CD8-positive, alpha-beta memory T cell (primary cell): ENCODE data around the gene DPH1. TPM values are rescaled to one million over a fixed set of nuclear protein-coding genes. Genes with fewer than 3 reads are reported as not detected.

Experiments used
- CTCF ChIA-PET: fragments of 350-600 bp; sonication (Branson Sonifier 250); formaldehyde crosslinking; loops from one replicate; lab custom pipeline; 2021; ENCODE audit warnings: antibody characterized with exemption; lab: Charles Lee
- POLR2A ChIA-PET: fragments of 350-600 bp; sonication (Branson Sonifier 250); formaldehyde crosslinking; loops from one replicate; lab custom pipeline; 2021; ENCODE audit warnings: antibody characterized with exemption; lab: Charles Lee
- DNase-seq, 5 donors: peaks; one replicate each; pipeline versions ENCODE4 v3.0.0 to v3.0.0-alpha.2; 2020 to 2022; ENCODE audit warnings: mixed read lengths in 1 of 5
- H3K27ac ChIP-seq: one replicate; pipeline ENCODE4 v1.7.0; 2013; ENCODE audit warnings: low read depth, mild to moderate bottlenecking, low read length, moderate library complexity
- H3K27me3 ChIP-seq: 2 replicates; pipeline ENCODE4 v1.7.0; 2013; ENCODE audit warnings: low read length, mild to moderate bottlenecking; ENCODE audit not compliant: insufficient read depth, poor library complexity, severe bottlenecking
- H3K36me3 ChIP-seq: 2 replicates; pipeline ENCODE4 v1.7.0; 2013; ENCODE audit warnings: mild to moderate bottlenecking, low read length, moderate library complexity; ENCODE audit not compliant: insufficient read depth
- H3K4me1 ChIP-seq: 2 replicates; pipeline ENCODE4 v1.7.0; 2013; ENCODE audit warnings: mild to moderate bottlenecking, low read length, moderate library complexity; ENCODE audit not compliant: insufficient read depth
- H3K4me3 ChIP-seq: 2 replicates; pipeline ENCODE4 v1.7.0; 2013; ENCODE audit warnings: mild to moderate bottlenecking, low read length
- H3K9me3 ChIP-seq: 2 replicates; pipeline ENCODE4 v1.7.0; 2013; ENCODE audit warnings: mild to moderate bottlenecking, low read length
- H3K27ac Mint-ChIP-seq, 8 donors: one replicate each; pipeline ENCODE4 v1.8.0; 2020 to 2021; ENCODE audit warnings: mixed read lengths in 8 of 8, mild to moderate bottlenecking in 6 of 8, inconsistent platforms in 3 of 8, moderate library complexity in 3 of 8
- H3K27me3 Mint-ChIP-seq, 2 donors: one replicate each; pipeline ENCODE4 v1.8.0; 2020 to 2021; ENCODE audit warnings: mixed read lengths in 2 of 2, mild to moderate bottlenecking in 1 of 2, moderate library complexity in 1 of 2
- H3K36me3 Mint-ChIP-seq, 3 donors: one replicate each; pipeline ENCODE4 v1.8.0; 2020 to 2021; ENCODE audit warnings: mixed read lengths in 3 of 3, inconsistent platforms in 1 of 3, mild to moderate bottlenecking in 1 of 3
- H3K4me1 Mint-ChIP-seq, 3 donors: one replicate each; pipeline ENCODE4 v1.8.0; 2020 to 2021; ENCODE audit warnings: mixed read lengths in 3 of 3, inconsistent platforms in 1 of 3, mild to moderate bottlenecking in 1 of 3
- H3K4me3 Mint-ChIP-seq, 7 donors: one replicate each; pipeline ENCODE4 v1.8.0; 2020 to 2021; ENCODE audit warnings: mixed read lengths in 7 of 7, mild to moderate bottlenecking in 6 of 7, moderate library complexity in 4 of 7, inconsistent platforms in 2 of 7
- H3K9me3 Mint-ChIP-seq, 5 donors: one replicate each; pipeline ENCODE4 v1.8.0; 2020 to 2022; ENCODE audit warnings: mixed read lengths in 5 of 5, mild to moderate bottlenecking in 3 of 5, moderate library complexity in 2 of 5, inconsistent platforms in 1 of 5
- polyA plus RNA-seq: library from polyadenylated mRNA; unstranded; fragments of 300-500 nt; fragmentation: Illumina TruSeq; gene quantifications from one replicate; pipeline ENCODE4 v1.2.3, GENCODE V29; 2021
- total RNA-seq, 2 experiments: library from RNA; stranded (reverse); gene quantifications; one replicate each; pipeline ENCODE4 v1.2.3, GENCODE V29; 2021

The DPH1 gene
- total and polyA plus RNA-seq, 3 experiments from 2014 or later: 33.2 to 43.8 (median 38.5) TPM

GRCh38 chr17:2042390-2042847, 12.5 kb downstream of the DPH1 start:
- Histone ChIP-seq H3K27me3 (no peaks in the 10 kb centered on the region), H3K36me3 (peaks cover 12% of the 10 kb centered on the region)
- H3K27ac Mint-ChIP-seq: peak overlapping the region; percentile 89 to 99 (median 98)

GRCh38 chr17:2042933-2043332, 13.0 kb downstream of the DPH1 start:
- POLR2A ChIA-PET: no interaction called here
- Histone ChIP-seq H3K4me1 (peaks cover 20% of the 10 kb centered on the region), H3K36me3 (peaks cover 9% of the 10 kb centered on the region), H3K27me3 (no peaks in the 10 kb centered on the region), H3K9me3 (no peaks in the 10 kb centered on the region), H3K27ac (no peak overlapping the region), H3K4me3 (no peak overlapping the region)
- Mint-ChIP-seq H3K27me3 (peaks cover 0 to 4% of the 10 kb centered on the region in 2 donors), H3K27ac (peak overlapping the region; percentile 89 to 99 (median 98)), H3K36me3 (peaks cover 0 to 39% (median 7%) of the 10 kb centered on the region in 3 donors), H3K4me3 (peak overlapping the region; percentile 85 to 97 (median 90)), H3K9me3 (no peaks in the 10 kb centered on the region), H3K4me1 (peaks cover 11 to 27% (median 15%) of the 10 kb centered on the region in 3 donors)
- no peak for DNase-seq
- CTCF ChIA-PET: no interaction called here

More at GRCh38 chr17:2042390-2042847, 12.5 kb downstream of the DPH1 start:
- Histone ChIP-seq H3K27ac (peak overlapping the region; percentile 93), H3K4me3 (peak overlapping the region; percentile 92), H3K4me1 (peaks cover 20% of the 10 kb centered on the region), H3K9me3 (no peaks in the 10 kb centered on the region)
- no peak for DNase-seq
- H3K36me3 Mint-ChIP-seq: peaks cover 0 to 44% (median 7%) of the 10 kb centered on the region in 3 donors
- CTCF ChIA-PET: interaction anchor here (1.0 to 1.8 kb wide), 2 partner anchors 9 to 374 kb away, joined by 3 to 4 read pairs; no protein-coding TSS in a partner anchor
- H3K4me1 Mint-ChIP-seq: peaks cover 11 to 27% (median 15%) of the 10 kb centered on the region in 3 donors
- POLR2A ChIA-PET: interaction anchor here (1.5 kb wide), 1 partner anchor 11 kb away, joined by 3 read pairs; no protein-coding TSS in a partner anchor
- H3K9me3 Mint-ChIP-seq: no peaks in the 10 kb centered on the region
- peak overlapping the region; percentile 85 to 97 (median 90) for H3K4me3 Mint-ChIP-seq
- H3K27me3 Mint-ChIP-seq: peaks cover 0 to 4% of the 10 kb centered on the region in 2 donors

GRCh38 chr17:2043785-2044184, 13.8 kb downstream of the DPH1 start:
- Histone ChIP-seq H3K27ac (no peak overlapping the region), H3K9me3 (no peaks in the 10 kb centered on the region), H3K36me3 (peaks cover 9% of the 10 kb centered on the region), H3K4me3 (no peak overlapping the region), H3K4me1 (peaks cover 23% of the 10 kb centered on the region), H3K27me3 (no peaks in the 10 kb centered on the region)
- Mint-ChIP-seq H3K27ac (peak overlapping the region; percentile 63 to 98 (median 95)), H3K9me3 (no peaks in the 10 kb centered on the region), H3K36me3 (peaks cover 0 to 32% (median 7%) of the 10 kb centered on the region in 3 donors), H3K4me3 (peak overlapping the region in 6 of 7 donors; percentile 89 to 97 (median 92)), H3K4me1 (peaks cover 12 to 31% (median 19%) of the 10 kb centered on the region in 3 donors), H3K27me3 (peaks cover 0 to 4% of the 10 kb centered on the region in 2 donors)
- no peak for DNase-seq
- CTCF ChIA-PET: interaction anchor here (2.7 kb wide), 1 partner anchor 201 kb away, joined by 7 read pairs; no protein-coding TSS in a partner anchor
- POLR2A ChIA-PET: no interaction called here

- peaks cover 16 to 37% (median 23%) of the 10 kb centered on the region in 3 donors for H3K4me1 Mint-ChIP-seq
- CTCF ChIA-PET: interaction anchor here (0.7 to 2.7 kb wide), 3 partner anchors 9 to 200 kb away, joined by 3 to 7 read pairs (median 3); no protein-coding TSS in a partner anchor
Measured at GRCh38 chr17:2044263-2044894, 14.4 kb downstream of the DPH1 start.

GRCh38 chr17:2047590-2047989, 17.6 kb downstream of the DPH1 start:
- Histone ChIP-seq H3K27me3 (no peaks in the 10 kb centered on the region), H3K4me3 (no peak overlapping the region), H3K27ac (no peak overlapping the region), H3K9me3 (no peaks in the 10 kb centered on the region), H3K4me1 (peaks cover 22% of the 10 kb centered on the region), H3K36me3 (peaks cover 9% of the 10 kb centered on the region)
- no peak for DNase-seq
- H3K4me1 Mint-ChIP-seq: peaks cover 19 to 33% (median 25%) of the 10 kb centered on the region in 3 donors
- H3K27ac Mint-ChIP-seq: no peak overlapping the region
- H3K27me3 Mint-ChIP-seq: peaks cover 0 to 2% of the 10 kb centered on the region in 2 donors
- POLR2A ChIA-PET: no interaction called here
- H3K36me3 Mint-ChIP-seq: peaks cover 0 to 17% (median 5%) of the 10 kb centered on the region in 3 donors
- no peaks in the 10 kb centered on the region for H3K9me3 Mint-ChIP-seq
- no peak overlapping the region for H3K4me3 Mint-ChIP-seq
- CTCF ChIA-PET: interaction anchor here (1.5 to 1.8 kb wide), 2 partner anchors 10 to 198 kb away, joined by 6 to 7 read pairs; no protein-coding TSS in a partner anchor

More at GRCh38 chr17:2044263-2044894, 14.4 kb downstream of the DPH1 start:
- peaks cover 9% of the 10 kb centered on the region for H3K36me3 ChIP-seq
- Mint-ChIP-seq H3K27ac (peak overlapping the region in 6 of 8 donors; percentile 17 to 86 (median 52)), H3K36me3 (peaks cover 0 to 32% (median 7%) of the 10 kb centered on the region in 3 donors), H3K27me3 (peaks cover 0 to 6% of the 10 kb centered on the region in 2 donors), H3K9me3 (no peaks in the 10 kb centered on the region), H3K4me3 (peak overlapping the region in 3 of 7 donors; percentile 32 to 97 (median 73))
- peaks cover 29% of the 10 kb centered on the region for H3K4me1 ChIP-seq
- H3K27ac ChIP-seq: no peak overlapping the region
- POLR2A ChIA-PET: interaction anchor here (0.7 to 1.2 kb wide), 3 partner anchors 11 to 528 kb away, joined by 3 to 4 read pairs (median 4); partner anchors contain the start of genes HIC1 and INPP5K
- no peak for DNase-seq
- H3K9me3 ChIP-seq: no peaks in the 10 kb centered on the region
- H3K4me3 ChIP-seq: no peak overlapping the region
- H3K27me3 ChIP-seq: no peaks in the 10 kb centered on the region

- Histone ChIP-seq H3K4me1 (peaks cover 18% of the 10 kb centered on the region), H3K27me3 (no peaks in the 10 kb centered on the region), H3K9me3 (no peaks in the 10 kb centered on the region), H3K4me3 (no peak overlapping the region), H3K27ac (no peak overlapping the region), H3K36me3 (no peaks in the 10 kb centered on the region)
- Mint-ChIP-seq H3K4me3 (peak overlapping the region; percentile 27 to 78 (median 75)), H3K27me3 (peaks cover 0 to 2% of the 10 kb centered on the region in 2 donors), H3K27ac (peak overlapping the region in 6 of 8 donors; percentile 46 to 85 (median 57)), H3K36me3 (peaks cover 0 to 6% (median 2%) of the 10 kb centered on the region in 3 donors), H3K4me1 (peaks cover 19 to 29% (median 22%) of the 10 kb centered on the region in 3 donors), H3K9me3 (no peaks in the 10 kb centered on the region)
- POLR2A ChIA-PET: no interaction called here
- CTCF ChIA-PET: no interaction called here
- DNase-seq: no peak
Measured at GRCh38 chr17:2048805-2049204, 18.9 kb downstream of the DPH1 start.

- Histone ChIP-seq H3K27me3 (no peaks in the 10 kb centered on the region), H3K27ac (peak overlapping the region; percentile 60), H3K9me3 (no peaks in the 10 kb centered on the region), H3K36me3 (no peaks in the 10 kb centered on the region), H3K4me1 (peaks cover 24% of the 10 kb centered on the region), H3K4me3 (peak overlapping the region; percentile 69)
- peaks cover 0 to 2% (median under 1%) of the 10 kb centered on the region in 3 donors for H3K36me3 Mint-ChIP-seq
- POLR2A ChIA-PET: interaction anchor here (1.0 to 1.3 kb wide), 2 partner anchors 26 to 195 kb away, joined by 3 read pairs; no protein-coding TSS in a partner anchor
- no peaks in the 10 kb centered on the region for H3K9me3 Mint-ChIP-seq
- H3K27me3 Mint-ChIP-seq: peaks cover 0 to 2% of the 10 kb centered on the region in 2 donors
- H3K27ac Mint-ChIP-seq: peak overlapping the region; percentile 46 to 85 (median 57)
- CTCF ChIA-PET: interaction anchor here (0.8 kb wide), 1 partner anchor 195 kb away, joined by 3 read pairs; no protein-coding TSS in a partner anchor
- peak; percentile 88 to 95 (median 90) for DNase-seq
- peaks cover 20 to 36% (median 22%) of the 10 kb centered on the region in 3 donors for H3K4me1 Mint-ChIP-seq
- peak overlapping the region; percentile 63 to 82 (median 77) for H3K4me3 Mint-ChIP-seq
Measured at GRCh38 chr17:2049333-2050299, 19.7 kb downstream of the DPH1 start.
